ENCODE measurements around the gene ARL2BP.

Gene ARL2BP

GRCh38 chr16:57281791-57282190, 36.7 kb downstream of the ARL2BP start:
- in situ Hi-C loops (cut with MboI; ENCODE audit: low sequenced_read_pairs) = no loop called here

DNA sequence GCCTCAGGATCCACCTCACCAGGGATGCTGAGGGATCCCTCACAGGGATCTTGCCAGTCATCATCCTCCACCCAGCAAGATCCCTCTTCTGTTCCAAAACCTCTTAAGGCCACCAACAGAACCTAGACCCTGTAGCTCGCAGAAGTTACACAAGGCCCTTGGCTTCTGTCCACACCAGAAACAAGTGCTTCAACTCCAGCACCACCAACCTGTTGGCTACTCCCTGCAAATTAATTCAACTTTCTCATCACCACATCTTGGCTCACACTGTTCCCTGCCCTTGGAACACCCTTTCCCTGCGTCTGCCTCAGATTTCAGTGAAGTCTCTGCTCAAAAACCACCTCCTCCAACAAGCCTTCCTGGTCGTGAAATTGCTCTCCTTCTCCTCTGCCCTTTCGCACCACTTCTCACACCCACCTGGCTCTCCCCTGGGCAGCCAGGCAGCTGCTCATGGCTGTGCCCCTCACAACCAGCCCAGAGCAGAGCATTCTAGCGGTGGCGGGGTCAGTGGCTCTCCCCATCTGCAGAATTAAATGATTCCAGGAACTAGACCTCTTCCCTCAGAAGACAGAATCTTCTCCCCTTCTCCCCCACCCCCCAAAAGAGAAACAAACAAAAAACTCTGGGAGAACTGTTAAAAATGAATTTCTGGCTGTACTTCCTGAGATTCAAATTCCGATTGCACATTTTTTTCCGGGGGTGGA, 37.6 kb downstream of the ARL2BP start:
- in situ Hi-C loops (cut with MboI; ENCODE audit: low sequenced_read_pairs) = no loop called here

DNA sequence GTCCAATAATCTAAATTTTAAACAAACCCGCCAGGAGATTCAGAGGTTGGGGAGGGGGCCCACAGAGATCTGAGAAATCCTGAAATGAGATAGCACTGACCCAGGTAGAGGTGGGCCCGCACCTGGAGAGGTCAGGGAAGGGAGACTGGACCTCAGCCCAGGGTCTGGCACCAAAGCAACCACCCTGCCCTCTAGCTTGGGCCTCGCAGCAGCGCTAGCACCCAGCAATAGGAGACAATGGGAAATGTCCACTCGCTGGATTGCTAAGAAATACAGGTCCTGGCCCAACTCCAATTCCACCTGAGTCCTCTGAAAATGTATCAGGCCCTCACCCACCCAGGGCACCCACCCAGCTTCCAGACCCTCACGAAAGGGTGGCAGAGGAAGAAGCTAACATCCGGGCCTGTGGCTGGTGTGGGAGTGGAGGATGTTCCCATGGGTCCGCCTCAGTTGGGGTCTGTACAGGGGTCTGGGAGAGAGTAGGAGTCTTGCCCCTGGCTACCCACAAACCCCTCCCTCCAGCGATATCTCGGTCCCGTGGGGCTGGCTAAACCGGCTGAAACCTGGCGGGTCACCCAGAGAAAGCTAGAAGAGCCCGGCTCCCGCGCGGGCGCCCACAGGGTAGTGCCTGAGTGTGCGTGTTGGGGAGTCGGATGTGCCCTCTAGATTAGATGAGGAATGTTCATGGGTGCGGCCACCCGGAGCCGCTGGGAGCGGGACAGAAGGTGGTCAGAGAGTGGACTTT, 38.3 kb downstream of the ARL2BP start:
- in situ Hi-C loops (cut with MboI; ENCODE audit: low sequenced_read_pairs) = no loop called here

DNA sequence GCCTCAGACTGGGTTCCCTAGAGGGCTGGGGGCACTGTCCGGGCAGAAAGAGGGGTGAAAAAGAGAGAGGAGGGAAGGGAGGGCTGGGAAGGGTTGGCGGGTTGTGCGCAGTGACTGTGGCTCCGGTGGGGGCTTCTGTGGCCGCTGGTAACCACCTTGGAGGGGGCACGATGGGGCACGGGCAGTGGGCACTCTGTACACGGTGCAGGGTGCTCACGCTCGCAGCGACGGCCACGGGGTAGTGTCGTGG, 38.8 kb downstream of the ARL2BP start:
- in situ Hi-C loops (cut with MboI; ENCODE audit: low sequenced_read_pairs) = no loop called here

DNA sequence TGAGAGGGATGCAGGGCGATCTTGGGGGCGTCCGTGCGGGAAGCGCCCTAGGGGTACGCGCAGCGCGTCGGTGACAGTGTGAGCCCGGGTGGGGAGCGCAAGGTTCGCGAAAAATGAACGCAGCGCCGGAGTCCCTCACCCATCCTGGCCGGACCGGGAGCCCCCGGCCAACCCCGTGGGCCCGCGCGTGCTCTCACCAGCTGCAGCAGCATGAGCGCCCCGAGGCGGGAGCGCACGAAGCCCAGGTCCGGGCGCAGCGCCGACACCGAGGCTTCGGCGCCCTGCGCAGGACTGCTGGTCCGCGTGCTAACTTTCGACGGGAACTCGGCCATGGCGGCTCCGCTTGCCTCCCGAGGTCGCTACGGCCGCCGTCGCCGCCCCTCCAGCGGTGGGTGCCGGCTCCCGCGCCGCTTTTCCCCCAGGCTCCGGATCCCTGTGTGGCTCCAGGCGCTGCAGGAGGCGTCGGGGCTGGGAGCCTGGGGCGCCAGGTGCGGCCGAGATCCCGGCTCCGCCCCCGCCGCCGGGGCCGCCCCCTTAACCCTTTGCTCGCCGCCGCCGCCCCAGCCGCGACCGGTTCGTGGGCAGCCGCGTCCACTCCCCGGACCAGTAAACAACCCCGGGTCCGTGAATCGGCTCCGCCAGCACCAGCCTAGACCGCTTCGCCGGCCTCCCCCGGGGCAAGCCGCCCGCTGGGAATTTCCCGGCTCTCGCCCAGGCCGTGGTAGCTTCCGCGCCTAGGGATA, 39.3 kb downstream of the ARL2BP start, which contains the start of gene PLLP:
TSS of gene PLLP (minus strand) at position 464 of the 743 bp plus-strand sequence. CDS start at position 332, 132 bp downstream.
- in situ Hi-C loops (cut with MboI; ENCODE audit: low sequenced_read_pairs) = no loop called here

DNA sequence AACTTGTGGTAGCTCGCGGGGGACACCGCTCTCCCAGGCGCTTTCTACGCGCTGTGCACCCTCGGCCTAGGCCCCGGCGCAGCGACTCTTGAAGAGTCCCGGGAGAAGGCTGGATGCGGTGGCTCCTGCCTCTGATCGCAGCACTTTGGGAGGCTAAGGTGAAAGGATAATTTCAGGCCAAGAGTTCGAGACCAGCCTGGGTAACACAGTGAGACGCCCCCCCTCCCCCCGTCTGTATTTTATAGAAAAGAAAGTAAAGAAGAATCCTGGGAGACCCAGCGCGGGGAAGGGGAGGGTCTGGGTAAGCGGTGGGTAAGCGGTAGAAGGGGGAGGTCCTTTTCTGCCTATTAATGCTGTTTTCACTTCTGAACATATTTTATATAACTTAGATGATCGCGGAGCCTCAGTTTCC, 39.9 kb downstream of the ARL2BP start:
- in situ Hi-C loops (cut with MboI; ENCODE audit: low sequenced_read_pairs) = no loop called here

DNA sequence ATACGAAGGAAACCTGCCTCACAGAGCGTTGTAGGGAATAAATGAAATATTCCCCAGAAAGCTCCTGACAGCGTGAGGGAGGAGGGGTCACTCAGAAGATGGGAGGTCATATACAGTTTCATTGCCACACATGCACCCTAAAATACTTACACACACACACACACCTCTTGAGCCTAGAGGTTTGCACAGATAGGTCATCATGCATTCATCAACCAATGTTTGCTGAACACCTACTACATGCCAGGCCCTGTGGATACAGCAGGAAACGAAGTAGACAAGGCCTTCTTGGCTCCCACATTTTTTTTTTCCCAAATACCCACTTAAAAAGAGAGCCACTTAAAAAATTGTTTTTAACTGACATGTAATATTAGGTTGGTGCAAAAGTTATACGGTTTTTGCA, 40.3 kb downstream of the ARL2BP start:
- in situ Hi-C loops (cut with MboI; ENCODE audit: low sequenced_read_pairs) = no loop called here

DNA sequence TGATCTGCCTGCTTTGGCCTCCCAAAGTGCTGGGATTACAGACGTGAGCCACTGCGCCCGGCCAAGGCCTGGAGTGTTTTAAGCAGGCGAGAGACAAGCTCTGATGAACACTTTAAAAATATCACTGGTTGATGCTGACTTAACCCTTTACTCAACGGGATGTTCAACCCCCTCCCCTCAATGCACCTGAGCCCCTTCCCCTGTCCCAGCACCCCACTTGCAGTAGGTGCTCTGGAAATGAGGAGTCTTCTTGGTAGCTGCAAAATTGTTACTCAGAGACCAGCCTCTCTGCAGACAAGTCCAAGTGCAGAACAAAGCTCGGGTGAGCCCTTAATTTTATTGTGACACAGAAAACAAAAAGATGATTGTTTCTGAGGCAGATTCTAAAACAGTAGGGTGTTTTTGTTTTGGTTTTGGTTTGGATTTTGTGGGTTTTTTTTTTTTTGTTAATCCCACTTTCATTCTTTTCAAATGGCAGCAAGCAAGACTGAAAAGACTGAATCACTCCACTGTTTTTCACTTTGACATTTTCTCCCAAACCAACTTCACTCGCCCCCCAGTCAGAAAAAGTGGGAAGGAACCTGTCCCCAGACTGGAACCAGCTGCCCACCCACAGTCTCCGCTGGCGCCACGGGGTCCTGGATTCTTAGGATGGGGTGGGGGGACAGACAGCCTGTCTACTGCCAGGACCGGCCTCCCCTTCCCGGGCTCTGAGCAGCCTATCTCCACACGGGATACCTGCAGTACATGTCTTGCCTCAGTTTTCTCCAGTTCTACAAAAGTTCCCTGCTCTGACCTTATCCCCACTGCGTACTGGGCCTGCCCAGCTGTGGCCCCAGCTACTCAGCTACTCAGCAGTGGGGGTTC, 44.6 kb downstream of the ARL2BP start:
- in situ Hi-C loops (cut with MboI; ENCODE audit: low sequenced_read_pairs) = no loop called here

GRCh38 chr16:57297856-57298255, 52.8 kb downstream of the ARL2BP start:
- in situ Hi-C loops (cut with MboI; ENCODE audit: low sequenced_read_pairs) = no loop called here

DNA sequence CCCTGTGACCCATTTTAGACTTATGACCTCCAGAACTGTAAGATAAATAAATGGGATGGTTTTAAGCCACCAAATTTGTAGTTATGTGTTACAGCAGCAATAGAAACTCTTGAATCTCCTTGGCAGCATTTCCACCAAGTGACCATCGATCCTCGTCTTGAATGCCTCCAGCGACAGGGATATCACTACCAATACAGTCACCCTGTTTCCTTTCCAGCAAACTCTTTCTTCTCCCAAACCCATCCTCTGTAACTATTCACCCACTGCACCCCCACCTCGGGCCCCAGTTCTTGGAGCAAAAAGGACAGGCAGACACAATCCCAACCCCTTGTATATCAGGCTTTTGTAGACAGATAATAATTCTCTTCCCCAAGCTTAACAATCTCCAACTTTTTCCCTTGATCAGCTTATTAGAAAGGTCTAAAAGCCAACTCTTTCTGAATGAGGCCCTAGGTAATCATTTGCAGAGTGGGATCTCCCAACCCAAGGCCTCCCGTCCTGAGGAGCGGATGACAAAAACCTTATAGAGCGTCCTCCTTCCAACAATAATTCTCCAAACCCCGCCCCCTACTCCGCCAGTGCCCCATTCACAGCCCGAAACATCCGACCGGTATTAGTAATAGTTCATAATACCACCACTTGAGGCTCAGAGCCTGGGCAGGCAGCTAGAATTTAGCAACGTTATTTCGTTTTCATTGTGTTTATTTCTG, 54.1 kb downstream of the ARL2BP start:
- in situ Hi-C loops (cut with MboI; ENCODE audit: low sequenced_read_pairs) = no loop called here

DNA sequence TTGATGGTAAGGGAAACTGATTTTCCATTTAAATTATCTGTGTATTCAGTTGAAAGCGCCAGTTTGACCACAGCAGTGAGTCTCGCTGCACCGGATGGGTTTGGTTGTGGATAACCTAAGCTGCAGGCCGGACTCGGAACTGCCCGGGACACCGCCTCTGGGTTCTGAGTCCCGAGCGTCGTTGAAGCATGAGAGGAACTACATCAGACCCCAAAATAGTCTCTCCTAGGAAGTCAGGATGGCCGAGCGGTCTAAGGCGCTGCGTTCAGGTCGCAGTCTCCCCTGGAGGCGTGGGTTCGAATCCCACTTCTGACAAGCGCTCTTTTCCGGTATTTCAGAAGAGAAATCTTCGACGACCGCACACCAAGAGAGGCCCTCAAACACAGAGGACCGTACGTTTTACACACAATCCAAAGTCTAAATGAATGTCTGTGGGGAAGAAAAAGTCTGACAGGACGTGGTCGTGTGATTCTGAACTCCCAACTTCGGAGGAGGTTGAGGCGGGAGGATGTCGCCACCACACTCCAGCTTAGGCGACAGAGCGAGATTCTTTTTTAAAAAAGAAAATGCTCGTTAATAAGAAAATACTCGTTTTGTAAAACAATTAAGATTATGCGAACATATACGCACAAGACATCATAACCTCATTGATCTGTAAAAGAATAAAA, 54.8 kb downstream of the ARL2BP start:
- in situ Hi-C loops (cut with MboI; ENCODE audit: low sequenced_read_pairs) = loop anchor here (5.0 to 10.0 kb wide), 2 partner anchors 117 to 215 kb away; no protein-coding TSS in a partner anchor

DNA sequence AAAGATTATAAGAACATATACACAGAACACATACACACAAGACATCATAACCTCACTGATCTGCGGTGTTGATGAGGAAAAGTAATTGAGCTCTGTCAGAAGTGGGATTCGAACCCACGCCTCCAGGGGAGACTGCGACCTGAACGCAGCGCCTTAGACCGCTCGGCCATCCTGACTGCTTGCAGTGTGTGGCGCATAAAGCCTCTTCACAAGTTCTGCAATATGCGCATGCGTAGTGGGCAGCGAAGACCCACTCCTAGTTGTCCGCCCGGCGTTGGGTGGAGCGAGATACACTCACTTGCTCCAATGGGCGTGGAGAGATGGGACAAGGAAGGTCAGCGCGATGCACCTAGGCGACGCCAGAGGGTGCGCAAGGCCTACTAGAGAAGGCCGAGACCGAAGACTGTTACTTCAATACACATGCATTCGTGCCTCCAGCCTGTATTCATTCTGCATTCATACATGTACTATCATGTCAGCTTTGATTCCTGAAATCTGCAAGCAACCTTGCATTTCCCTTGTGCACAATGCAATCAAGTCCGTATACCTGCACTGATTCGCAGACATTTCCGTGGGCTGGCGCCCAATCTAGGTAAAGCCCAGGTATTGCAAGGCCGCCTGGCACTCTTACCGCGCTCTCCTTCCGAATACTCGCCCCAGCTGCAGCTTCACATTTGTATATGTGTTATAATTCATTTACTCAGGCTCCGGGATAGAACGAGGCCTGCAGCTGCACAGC, 55.5 kb downstream of the ARL2BP start:
- in situ Hi-C loops (cut with MboI; ENCODE audit: low sequenced_read_pairs) = loop anchor here (5.0 to 10.0 kb wide), 2 partner anchors 117 to 214 kb away; no protein-coding TSS in a partner anchor

DNA sequence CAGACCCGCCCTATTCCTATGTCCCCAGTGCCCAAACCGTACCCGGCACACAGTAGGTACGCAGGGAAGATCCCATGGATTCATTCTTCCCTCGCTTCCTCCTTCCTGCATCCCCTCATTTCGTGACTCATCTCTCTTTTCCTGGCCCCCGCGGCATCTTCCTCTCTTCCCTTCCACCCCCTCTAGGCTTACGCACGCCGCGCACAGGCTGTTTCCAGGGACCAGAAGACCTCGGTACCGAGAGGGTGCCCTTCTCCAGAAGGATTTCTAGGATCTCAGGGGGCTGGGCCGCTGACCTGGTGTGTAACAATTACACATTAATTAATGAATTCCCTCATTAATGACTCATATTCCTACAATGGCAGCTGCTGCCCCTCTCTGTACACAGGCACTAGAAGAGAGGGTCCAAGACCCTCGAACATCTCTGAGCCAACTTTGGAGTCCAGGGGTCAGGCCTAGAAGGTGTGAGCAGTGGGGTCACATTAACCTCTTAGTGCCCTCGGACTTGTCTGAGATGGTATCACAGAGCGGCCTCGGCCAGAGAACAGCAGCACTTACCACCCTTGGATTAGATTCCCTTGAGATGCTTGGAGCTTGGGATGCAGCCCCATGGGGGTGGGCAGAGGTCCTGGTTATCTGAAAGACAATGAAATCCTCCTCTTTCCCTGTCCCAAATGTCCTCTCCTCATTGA, 56.2 kb downstream of the ARL2BP start:
- in situ Hi-C loops (cut with MboI; ENCODE audit: low sequenced_read_pairs) = loop anchor here (5.0 to 10.0 kb wide), 2 partner anchors 116 to 214 kb away; no protein-coding TSS in a partner anchor

Data from HL-60/S4 (cell line).